Measurements from ENCODE around the gene SIL1.

SIL1 gene

GRCh38 chr5:138955671-138956295, 242.4 kb downstream of the SIL1 start:
- Mint-ChIP-seq H3K27ac (no peak overlapping the region), H3K36me3 (ENCODE audit: low read depth) (no peaks in the 10 kb centered on the region), H3K4me3 (no peak overlapping the region), H3K27me3 (ENCODE audit: low read depth) (no peaks in the 10 kb centered on the region), H3K9me3 (no peaks in the 10 kb centered on the region), H3K4me1 (ENCODE audit: low read depth) (peaks cover 8% of the 10 kb centered on the region)

- H3K4me1 Mint-ChIP-seq (ENCODE audit: low read depth): peaks cover 8% of the 10 kb centered on the region
- no peaks in the 10 kb centered on the region for H3K27me3 Mint-ChIP-seq (ENCODE audit: low read depth)
- H3K36me3 Mint-ChIP-seq (ENCODE audit: low read depth): no peaks in the 10 kb centered on the region
- H3K4me3 Mint-ChIP-seq: no peak overlapping the region
- no peaks in the 10 kb centered on the region for H3K9me3 Mint-ChIP-seq
- H3K27ac Mint-ChIP-seq: no peak overlapping the region
Observed at GRCh38 chr5:138955013-138955660, 243.0 kb downstream of the SIL1 start.

- no peaks in the 10 kb centered on the region for H3K36me3 Mint-ChIP-seq (ENCODE audit: low read depth)
- H3K27ac Mint-ChIP-seq: no peak overlapping the region
Observed at GRCh38 chr5:138954257-138955012, 243.7 kb downstream of the SIL1 start.

GRCh38 chr5:138953387-138954256, 244.5 kb downstream of the SIL1 start:
- H3K9me3 Mint-ChIP-seq: no peaks in the 10 kb centered on the region
- H3K27ac Mint-ChIP-seq: no peak overlapping the region
- H3K4me3 Mint-ChIP-seq: no peak overlapping the region
- H3K4me1 Mint-ChIP-seq (ENCODE audit: low read depth): peaks cover 8% of the 10 kb centered on the region
- no peaks in the 10 kb centered on the region for H3K36me3 Mint-ChIP-seq (ENCODE audit: low read depth)
- H3K27me3 Mint-ChIP-seq (ENCODE audit: low read depth): no peaks in the 10 kb centered on the region

More at GRCh38 chr5:138954257-138955012, 243.7 kb downstream of the SIL1 start:
- Mint-ChIP-seq H3K4me1 (ENCODE audit: low read depth) (peaks cover 8% of the 10 kb centered on the region), H3K27me3 (ENCODE audit: low read depth) (no peaks in the 10 kb centered on the region), H3K9me3 (no peaks in the 10 kb centered on the region), H3K4me3 (no peak overlapping the region)

- no peaks in the 10 kb centered on the region for H3K9me3 Mint-ChIP-seq
- H3K27me3 Mint-ChIP-seq (ENCODE audit: low read depth): no peaks in the 10 kb centered on the region
- H3K4me3 Mint-ChIP-seq: no peak overlapping the region
- H3K4me1 Mint-ChIP-seq (ENCODE audit: low read depth): peaks cover 8% of the 10 kb centered on the region
- no peaks in the 10 kb centered on the region for H3K36me3 Mint-ChIP-seq (ENCODE audit: low read depth)
- no peak overlapping the region for H3K27ac Mint-ChIP-seq
Observed at GRCh38 chr5:138952962-138953361, 245.2 kb downstream of the SIL1 start.

GRCh38 chr5:138951986-138952735, 246.0 kb downstream of the SIL1 start:
- no peak overlapping the region for H3K27ac Mint-ChIP-seq
- no peaks in the 10 kb centered on the region for H3K9me3 Mint-ChIP-seq
- no peaks in the 10 kb centered on the region for H3K36me3 Mint-ChIP-seq (ENCODE audit: low read depth)
- peaks cover 8% of the 10 kb centered on the region for H3K4me1 Mint-ChIP-seq (ENCODE audit: low read depth)
- H3K27me3 Mint-ChIP-seq (ENCODE audit: low read depth): no peaks in the 10 kb centered on the region
- H3K4me3 Mint-ChIP-seq: no peak overlapping the region

- no peak overlapping the region for H3K4me3 Mint-ChIP-seq
- H3K9me3 Mint-ChIP-seq: no peaks in the 10 kb centered on the region
- H3K36me3 Mint-ChIP-seq (ENCODE audit: low read depth): no peaks in the 10 kb centered on the region
- peaks cover 8% of the 10 kb centered on the region for H3K4me1 Mint-ChIP-seq (ENCODE audit: low read depth)
- no peak overlapping the region for H3K27ac Mint-ChIP-seq
- H3K27me3 Mint-ChIP-seq (ENCODE audit: low read depth): no peaks in the 10 kb centered on the region
Observed at GRCh38 chr5:138951091-138951985, 246.8 kb downstream of the SIL1 start.

GRCh38 chr5:138950421-138951031, 247.6 kb downstream of the SIL1 start:
- H3K4me1 Mint-ChIP-seq (ENCODE audit: low read depth): peaks cover 8% of the 10 kb centered on the region
- H3K4me3 Mint-ChIP-seq: no peak overlapping the region
- no peaks in the 10 kb centered on the region for H3K9me3 Mint-ChIP-seq
- H3K27me3 Mint-ChIP-seq (ENCODE audit: low read depth): no peaks in the 10 kb centered on the region
- H3K36me3 Mint-ChIP-seq (ENCODE audit: low read depth): no peaks in the 10 kb centered on the region
- no peak overlapping the region for H3K27ac Mint-ChIP-seq

- Mint-ChIP-seq H3K36me3 (ENCODE audit: low read depth) (no peaks in the 10 kb centered on the region), H3K27me3 (ENCODE audit: low read depth) (no peaks in the 10 kb centered on the region), H3K4me3 (no peak overlapping the region), H3K27ac (no peak overlapping the region), H3K4me1 (ENCODE audit: low read depth) (peaks cover 8% of the 10 kb centered on the region), H3K9me3 (no peaks in the 10 kb centered on the region)
Observed at GRCh38 chr5:138949988-138950387, 248.2 kb downstream of the SIL1 start.

- H3K27me3 Mint-ChIP-seq (ENCODE audit: low read depth): no peaks in the 10 kb centered on the region
- H3K27ac Mint-ChIP-seq: no peak overlapping the region
- H3K4me3 Mint-ChIP-seq: no peak overlapping the region
- H3K36me3 Mint-ChIP-seq (ENCODE audit: low read depth): no peaks in the 10 kb centered on the region
- H3K4me1 Mint-ChIP-seq (ENCODE audit: low read depth): peaks cover 8% of the 10 kb centered on the region
- no peaks in the 10 kb centered on the region for H3K9me3 Mint-ChIP-seq
Observed at GRCh38 chr5:138949223-138949574, 249.0 kb downstream of the SIL1 start.

- Mint-ChIP-seq H3K27me3 (ENCODE audit: low read depth) (no peaks in the 10 kb centered on the region), H3K36me3 (ENCODE audit: low read depth) (no peaks in the 10 kb centered on the region), H3K4me3 (no peak overlapping the region), H3K9me3 (no peaks in the 10 kb centered on the region), H3K4me1 (ENCODE audit: low read depth) (peaks cover 8% of the 10 kb centered on the region), H3K27ac (no peak overlapping the region)
Observed at GRCh38 chr5:138948471-138949222, 249.5 kb downstream of the SIL1 start.

- peaks cover 2% of the 10 kb centered on the region for H3K4me1 Mint-ChIP-seq (ENCODE audit: low read depth)
- no peak overlapping the region for H3K27ac Mint-ChIP-seq
- no peaks in the 10 kb centered on the region for H3K9me3 Mint-ChIP-seq
- no peaks in the 10 kb centered on the region for H3K36me3 Mint-ChIP-seq (ENCODE audit: low read depth)
- no peaks in the 10 kb centered on the region for H3K27me3 Mint-ChIP-seq (ENCODE audit: low read depth)
- H3K4me3 Mint-ChIP-seq: no peak overlapping the region
Observed at GRCh38 chr5:138947780-138948179, 250.4 kb downstream of the SIL1 start.
